ENCODE results near the gene MGAT3. TPM values are rescaled to one million over a fixed set of nuclear protein-coding genes. Genes with fewer than 3 reads are reported as not detected.

Gene MGAT3
- polyA plus RNA-seq, 3 donors = 0.03 TPM; not detected in 2

DNA sequence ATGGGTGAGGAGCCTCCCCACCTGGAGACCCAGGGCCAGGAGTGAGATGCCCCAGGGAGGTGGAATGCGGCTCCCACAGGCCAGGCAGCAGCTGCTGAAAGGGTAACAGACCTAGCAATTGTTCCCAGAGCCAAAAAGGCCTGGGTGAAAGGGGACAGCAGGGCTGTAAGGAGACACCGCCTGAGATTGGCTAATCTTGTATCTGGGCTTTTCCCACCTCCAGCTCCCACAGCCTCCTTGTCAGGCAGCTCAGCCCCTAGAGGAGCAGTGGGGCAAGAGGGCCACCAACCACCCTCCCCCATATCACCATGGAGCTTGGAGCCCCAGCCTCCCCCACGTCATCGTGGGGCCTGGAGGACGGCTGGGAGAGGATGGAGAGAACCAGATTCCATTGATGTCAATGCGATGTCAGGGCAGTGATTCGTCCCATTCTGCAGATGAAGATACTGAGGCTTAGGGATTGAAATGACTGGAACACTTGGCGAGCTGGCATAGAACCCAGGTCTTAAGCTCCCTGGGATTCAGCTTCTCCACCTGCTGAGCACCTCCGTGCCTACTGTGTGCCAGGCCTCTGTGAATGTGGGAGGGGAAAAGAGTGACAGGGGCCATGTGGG lies 2.9 kb upstream of the MGAT3 start:
- H3K9ac ChIP-seq (ENCODE audit: insufficient read depth, low read length, poor library complexity, severe bottlenecking) = no peak overlapping the region

DNA sequence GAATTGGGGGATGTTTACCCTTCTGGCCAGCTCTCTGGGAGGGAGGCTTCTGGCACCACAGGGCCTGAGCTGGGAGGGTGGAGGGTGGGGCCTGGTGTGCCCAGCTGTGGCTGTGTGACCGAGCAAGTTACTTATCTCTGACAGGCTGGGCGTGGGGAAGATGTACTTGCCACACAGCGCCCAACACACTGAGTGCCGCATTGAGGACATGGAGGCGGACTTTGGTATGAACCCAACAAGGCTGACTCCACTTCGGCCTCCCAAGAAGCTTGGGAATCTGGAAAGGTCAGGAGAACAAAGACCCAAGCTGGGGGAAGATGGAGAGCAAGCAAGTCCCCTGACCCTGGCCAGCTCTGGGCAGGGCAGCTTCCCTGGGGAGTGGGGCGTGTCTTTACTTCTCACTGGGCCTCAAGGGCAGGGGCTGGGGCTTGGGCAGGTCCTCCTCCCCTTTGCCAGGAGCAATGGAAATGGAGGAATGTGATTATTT lies 2.4 kb upstream of the MGAT3 start:
- Mint-ChIP-seq H3K27ac (no peak overlapping the region), H3K4me3 (peak overlapping the region in 1 of 2 donors; percentile 85), H3K27me3 (ENCODE audit: low read depth in 3 of 3) (peaks cover 48 to 52% (median 51%) of the 10 kb centered on the region in 3 donors), H3K9me3 (peaks cover 0 to 22% (median 16%) of the 10 kb centered on the region in 7 donors), H3K36me3 (peaks cover 7 to 8% of the 10 kb centered on the region in 2 donors), H3K4me1 (peaks cover 6% of the 10 kb centered on the region)
- H3K4me1 ChIP-seq (ENCODE audit: control insufficient read depth in 1 of 2, insufficient read depth in 2 of 2, low read length in 2 of 2) = peaks cover 3 to 8% of the 10 kb centered on the region in 2 donors
- no peak overlapping the region for H3K4me2 ChIP-seq (replicated peaks; ENCODE audit: extremely low read depth, low read length, poor library complexity, severe bottlenecking)
- no peaks in the 10 kb centered on the region for H3K36me3 ChIP-seq (replicated peaks in 1 of 2; ENCODE audit: control insufficient read depth in 1 of 2, insufficient read depth in 2 of 2, low read length in 2 of 2)
- no peaks in the 10 kb centered on the region for H4K20me1 ChIP-seq (ENCODE audit: insufficient read depth, low read length)
- no peak overlapping the region for H2AFZ ChIP-seq (ENCODE audit: insufficient read depth, low read depth, low read length, poor library complexity, severe bottlenecking)
- H3K9me3 ChIP-seq (replicated peaks in 1 of 2; ENCODE audit: control insufficient read depth in 1 of 2, insufficient read depth in 1 of 2, low read length in 2 of 2) = peaks cover 0 to 11% of the 10 kb centered on the region in 2 donors
- H3K79me2 ChIP-seq (ENCODE audit: insufficient read depth, low read length) = no peaks in the 10 kb centered on the region
- H3K9ac ChIP-seq (ENCODE audit: insufficient read depth, low read length, poor library complexity, severe bottlenecking) = no peak overlapping the region
- WGBS (ENCODE audit: insufficient coverage) = 72% methylated on average over 7 of the region's 7 CpGs
- TF ChIP-seq, protein P1, sequence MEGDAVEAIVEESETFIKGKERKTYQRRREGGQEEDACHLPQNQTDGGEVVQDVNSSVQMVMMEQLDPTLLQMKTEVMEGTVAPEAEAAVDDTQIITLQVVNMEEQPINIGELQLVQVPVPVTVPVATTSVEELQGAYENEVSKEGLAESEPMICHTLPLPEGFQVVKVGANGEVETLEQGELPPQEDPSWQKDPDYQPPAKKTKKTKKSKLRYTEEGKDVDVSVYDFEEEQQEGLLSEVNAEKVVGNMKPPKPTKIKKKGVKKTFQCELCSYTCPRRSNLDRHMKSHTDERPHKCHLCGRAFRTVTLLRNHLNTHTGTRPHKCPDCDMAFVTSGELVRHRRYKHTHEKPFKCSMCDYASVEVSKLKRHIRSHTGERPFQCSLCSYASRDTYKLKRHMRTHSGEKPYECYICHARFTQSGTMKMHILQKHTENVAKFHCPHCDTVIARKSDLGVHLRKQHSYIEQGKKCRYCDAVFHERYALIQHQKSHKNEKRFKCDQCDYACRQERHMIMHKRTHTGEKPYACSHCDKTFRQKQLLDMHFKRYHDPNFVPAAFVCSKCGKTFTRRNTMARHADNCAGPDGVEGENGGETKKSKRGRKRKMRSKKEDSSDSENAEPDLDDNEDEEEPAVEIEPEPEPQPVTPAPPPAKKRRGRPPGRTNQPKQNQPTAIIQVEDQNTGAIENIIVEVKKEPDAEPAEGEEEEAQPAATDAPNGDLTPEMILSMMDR (IDR thresholded peaks at IDR 0.05) = no peak
- peaks cover 18 to 43% of the 10 kb centered on the region in 2 donors for H3K27me3 ChIP-seq (ENCODE audit: control insufficient read depth in 2 of 2, insufficient read depth in 2 of 2, low read length in 2 of 2)
- intact Hi-C loops (cut with micrococcal nuclease) = no loop called here
- no peak overlapping the region for H3K27ac ChIP-seq (ENCODE audit: low read depth in 1 of 2, low read length in 2 of 2)
- no peak for DNase-seq
- H3K4me3 ChIP-seq (replicated peaks in 1 of 3; ENCODE audit: low read depth in 2 of 3, low read length in 3 of 3) = no peak overlapping the region

More for the DNA sequence above, 2.9 kb upstream of the MGAT3 start:
- Histone ChIP-seq H3K36me3 (replicated peaks in 1 of 2; ENCODE audit: control insufficient read depth in 1 of 2, insufficient read depth in 2 of 2, low read length in 2 of 2) (no peaks in the 10 kb centered on the region), H3K27ac (ENCODE audit: low read depth in 1 of 2, low read length in 2 of 2) (no peak overlapping the region), H3K4me2 (replicated peaks; ENCODE audit: extremely low read depth, low read length, poor library complexity, severe bottlenecking) (no peak overlapping the region), H3K27me3 (ENCODE audit: control insufficient read depth in 2 of 2, insufficient read depth in 2 of 2, low read length in 2 of 2) (peaks cover 18 to 37% of the 10 kb centered on the region in 2 donors), H3K4me3 (replicated peaks in 1 of 3; ENCODE audit: low read depth in 2 of 3, low read length in 3 of 3) (no peak overlapping the region), H4K20me1 (ENCODE audit: insufficient read depth, low read length) (no peaks in the 10 kb centered on the region), H3K79me2 (ENCODE audit: insufficient read depth, low read length) (no peaks in the 10 kb centered on the region), H3K9me3 (replicated peaks in 1 of 2; ENCODE audit: control insufficient read depth in 1 of 2, insufficient read depth in 1 of 2, low read length in 2 of 2) (peaks cover 0 to 11% of the 10 kb centered on the region in 2 donors), H3K4me1 (ENCODE audit: control insufficient read depth in 1 of 2, insufficient read depth in 2 of 2, low read length in 2 of 2) (peaks cover 3 to 8% of the 10 kb centered on the region in 2 donors), H2AFZ (ENCODE audit: insufficient read depth, low read depth, low read length, poor library complexity, severe bottlenecking) (no peak overlapping the region)
- peaks cover 6% of the 10 kb centered on the region for H3K4me1 Mint-ChIP-seq
- intact Hi-C loops (cut with micrococcal nuclease) = no loop called here
- 78% methylated on average over 6 of the region's 9 CpGs for WGBS (ENCODE audit: insufficient coverage)
- H3K36me3 Mint-ChIP-seq = peaks cover 7 to 8% of the 10 kb centered on the region in 2 donors
- H3K4me3 Mint-ChIP-seq = no peak overlapping the region
- H3K9me3 Mint-ChIP-seq = peaks cover 0 to 22% (median 16%) of the 10 kb centered on the region in 7 donors
- DNase-seq = no peak
- H3K27ac Mint-ChIP-seq = no peak overlapping the region
- peaks cover 44 to 46% (median 45%) of the 10 kb centered on the region in 3 donors for H3K27me3 Mint-ChIP-seq (ENCODE audit: low read depth in 3 of 3)
- TF ChIP-seq, protein P1 (IDR thresholded peaks at IDR 0.05) = no peak
